Urothelium cell line (cell line): ENCODE data around the gene MYL9.

Experiments
- DNase-seq: peaks from one replicate; pipeline ENCODE4 v3.0.0; 2011; ENCODE audit warnings: low spot score, mixed read lengths
- FAIRE-seq: peaks from 2 replicates; lab custom pipeline; 2011; peaks lifted over from hg19 to GRCh38; lab: Jason Lieb, UNC

MYL9 gene

DNA sequence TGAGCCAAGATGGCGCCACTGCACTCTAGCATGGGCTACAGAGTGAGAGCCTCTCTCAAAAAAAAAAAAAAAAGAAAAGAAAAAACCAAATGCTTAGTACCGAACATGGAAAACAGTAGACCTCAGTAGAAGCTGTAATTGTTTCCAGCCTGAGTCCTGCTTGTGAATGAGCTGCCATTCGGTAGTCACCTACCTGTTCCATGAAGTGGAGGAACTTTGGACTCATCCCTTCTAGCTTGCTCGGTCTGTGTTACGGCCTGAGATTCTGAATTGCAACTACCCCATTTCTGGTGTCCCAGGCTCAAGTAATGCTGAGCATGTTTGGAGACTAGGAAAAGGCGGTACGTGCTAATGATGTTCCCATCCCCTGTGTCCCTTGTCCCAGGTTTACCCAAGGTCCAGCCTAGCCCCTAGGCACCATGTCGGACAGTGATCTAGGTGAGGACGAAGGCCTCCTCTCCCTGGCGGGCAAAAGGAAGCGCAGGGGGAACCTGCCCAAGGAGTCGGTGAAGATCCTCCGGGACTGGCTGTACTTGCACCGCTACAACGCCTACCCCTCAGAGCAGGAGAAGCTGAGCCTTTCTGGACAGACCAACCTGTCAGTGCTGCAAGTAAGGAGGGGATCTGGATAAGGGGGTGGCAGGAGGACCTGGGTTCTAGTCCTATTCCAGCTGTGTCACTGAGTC lies 37.2 kb downstream of the MYL9 start:
- FAIRE-seq (no peak), DNase-seq (no peak)

DNA sequence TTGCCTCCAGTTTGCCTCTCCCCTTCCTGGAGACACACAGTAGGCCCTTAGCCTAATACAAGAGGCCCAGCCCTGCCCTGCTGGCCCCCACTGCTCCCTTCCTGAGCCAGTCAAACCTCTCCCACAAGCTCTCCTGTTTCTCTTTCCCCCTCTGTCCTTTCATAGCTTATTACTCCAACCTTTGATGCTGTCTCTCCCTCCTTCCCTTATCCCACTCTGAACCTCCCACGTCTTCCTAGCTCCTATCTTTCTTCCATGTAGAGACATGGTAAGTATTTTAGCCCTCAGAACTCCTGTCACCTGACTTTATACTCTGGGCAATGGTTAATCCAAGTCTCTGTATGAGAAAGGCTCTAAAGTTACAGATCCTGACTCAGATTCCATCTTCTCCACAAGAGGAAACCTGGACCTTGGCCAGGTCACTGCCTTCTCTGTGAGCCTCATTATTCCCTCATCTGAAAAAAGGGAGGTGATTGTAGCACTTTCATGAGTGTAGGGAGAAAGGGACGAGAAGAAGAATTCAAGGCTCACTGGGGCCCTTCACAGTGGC lies 38.8 kb downstream of the MYL9 start:
- FAIRE-seq (no peak), DNase-seq (no peak)

DNA sequence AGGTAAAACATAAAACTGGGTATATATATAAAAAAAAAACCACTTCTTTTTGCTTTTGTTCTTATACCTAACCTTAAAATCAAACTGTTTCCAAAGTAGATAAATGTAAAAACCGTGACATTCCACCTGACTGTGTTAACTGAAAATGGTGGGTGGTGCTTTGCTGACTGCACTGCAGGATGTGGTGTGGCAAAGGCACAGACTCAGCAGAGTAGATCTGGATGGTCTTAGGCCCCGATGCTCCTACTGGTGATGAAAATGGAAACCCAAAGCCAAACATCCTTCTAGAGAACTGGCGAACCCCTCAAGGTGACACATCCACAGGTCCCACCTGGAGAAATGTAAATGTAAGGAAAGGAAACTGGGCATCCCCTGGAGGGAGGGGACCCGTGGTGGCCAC lies 41.0 kb downstream of the MYL9 start:
- DNase-seq, result no peak
- no peak for FAIRE-seq

DNA sequence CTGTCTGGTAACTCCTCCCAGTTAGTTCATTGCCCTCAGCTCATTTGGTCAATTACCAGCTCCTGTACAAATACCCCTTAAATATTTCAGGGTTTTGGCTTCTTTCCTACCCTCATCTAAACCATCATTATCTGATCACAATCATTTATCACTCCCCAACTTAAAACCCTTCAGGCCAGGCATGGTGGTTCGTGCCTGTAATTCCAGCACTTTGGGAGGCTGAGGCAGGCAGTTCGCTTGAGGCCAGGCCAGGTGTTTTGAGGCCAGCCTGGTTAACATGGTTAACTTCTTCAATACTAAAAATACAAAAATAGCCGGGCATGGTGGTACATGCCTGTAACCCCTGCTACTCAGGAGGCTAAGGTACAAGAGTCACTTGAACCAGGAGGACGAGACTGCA lies 41.5 kb downstream of the MYL9 start:
- no peak for FAIRE-seq
- no peak for DNase-seq

DNA sequence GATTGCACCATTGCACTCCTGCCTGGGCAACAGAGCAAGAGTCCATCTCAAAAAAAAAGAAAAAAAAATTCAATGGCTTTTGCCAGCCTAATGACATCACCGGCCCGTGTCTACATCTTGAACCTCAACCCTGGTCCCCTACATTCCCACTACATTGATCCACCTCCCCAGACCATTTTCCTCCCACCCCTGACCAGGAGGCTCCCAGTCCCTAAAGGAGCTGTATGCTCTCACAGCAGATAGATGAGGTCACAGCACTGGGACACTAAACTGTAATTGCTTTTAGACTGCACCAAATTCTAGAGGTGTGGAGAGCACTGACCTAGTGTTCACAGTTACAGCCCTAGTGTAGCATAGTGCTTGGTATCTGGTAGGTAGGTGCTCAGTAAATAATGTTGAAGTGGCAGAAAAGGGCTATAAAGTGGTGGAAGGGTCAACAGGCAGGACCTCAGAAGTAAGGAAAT lies 42.7 kb downstream of the MYL9 start:
- no peak for FAIRE-seq
- no peak for DNase-seq

DNA sequence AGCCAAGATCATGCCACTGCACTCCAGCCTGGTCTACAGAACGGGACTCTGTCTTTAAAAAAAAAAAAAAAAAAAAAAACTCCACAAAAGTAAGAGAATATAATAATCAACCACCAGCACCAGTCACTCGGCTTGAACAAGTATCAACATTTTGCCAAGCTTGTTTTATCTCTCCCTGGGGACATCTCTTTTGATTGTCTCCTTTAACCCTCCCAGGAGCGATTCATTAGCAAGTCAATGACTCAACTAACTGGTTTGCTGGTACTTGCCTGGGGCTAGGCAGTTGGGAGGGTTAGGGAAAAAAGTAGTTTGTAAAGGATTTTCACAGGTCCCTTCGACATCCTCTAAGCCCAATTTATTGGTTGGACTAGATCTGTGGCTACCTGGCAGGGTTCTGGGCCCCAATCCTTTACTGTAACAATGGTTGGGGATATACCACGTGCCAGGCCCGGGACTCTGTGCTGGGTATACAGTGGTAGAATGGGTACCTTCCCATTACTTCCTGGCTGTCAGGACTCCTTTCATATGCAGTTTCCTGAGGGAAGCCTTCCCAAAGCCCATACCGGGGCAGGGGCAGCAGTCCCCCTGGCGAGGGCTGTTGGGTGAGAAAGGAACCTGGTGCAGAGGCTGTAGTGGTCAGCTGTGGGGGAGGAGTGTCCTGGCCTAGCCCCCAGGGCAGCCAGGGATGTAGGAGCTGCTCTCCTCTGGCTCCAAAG lies 44.2 kb downstream of the MYL9 start:
- FAIRE-seq (no peak), DNase-seq (no peak)

DNA sequence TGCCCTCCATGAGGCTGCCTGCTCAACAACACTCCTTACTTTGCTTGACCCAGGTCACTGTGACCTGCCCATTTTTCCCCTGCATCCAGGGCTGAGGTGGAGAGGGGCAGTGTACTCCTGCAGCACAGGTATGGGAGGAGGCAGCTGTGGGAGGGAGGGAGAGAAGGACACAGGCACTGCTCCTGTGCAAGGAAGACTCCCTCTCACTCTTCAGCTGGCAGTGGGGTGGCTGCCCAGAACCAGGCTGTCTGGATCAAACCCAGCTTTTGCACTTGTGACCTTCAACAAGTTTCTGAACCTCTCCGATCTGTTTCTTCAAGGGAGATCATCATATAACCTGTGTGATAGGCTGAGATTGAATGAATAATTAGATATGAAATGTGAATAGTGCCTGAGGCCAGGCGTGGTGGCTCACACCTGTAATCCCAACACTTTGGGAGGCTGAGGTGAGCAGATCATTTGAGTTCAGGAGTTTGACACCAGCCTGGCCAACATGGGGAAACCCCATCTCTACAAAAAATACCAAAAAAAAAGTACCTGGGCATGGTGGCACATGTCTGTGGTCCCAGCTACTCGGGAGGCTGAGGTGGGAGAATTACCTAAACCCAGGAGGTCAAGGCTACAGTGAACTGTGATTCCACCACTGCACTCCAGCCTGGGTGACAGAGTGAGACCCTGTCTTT lies 46.2 kb downstream of the MYL9 start:
- FAIRE-seq (no peak), DNase-seq (no peak)

DNA sequence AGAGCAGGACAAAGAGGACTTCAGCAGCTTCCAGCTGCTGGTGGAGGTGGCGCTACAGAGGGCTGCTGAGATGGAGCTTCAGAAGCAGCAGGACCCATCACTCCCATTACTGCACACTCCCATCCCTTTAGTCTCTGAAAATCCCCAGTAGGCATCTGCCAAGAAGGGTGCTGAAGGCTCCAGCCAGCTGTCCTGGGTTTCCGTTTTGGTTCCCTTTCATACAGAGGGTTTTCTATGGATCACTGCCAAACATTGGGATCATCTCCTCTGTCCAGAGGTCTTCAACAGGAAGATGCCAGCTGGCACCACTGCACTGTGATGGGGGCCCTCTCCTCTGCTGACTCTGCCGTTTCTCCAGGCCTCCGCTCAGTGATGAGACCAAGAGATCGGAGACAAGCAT lies 50.0 kb downstream of the MYL9 start:
- FAIRE-seq, result no peak
- no peak for DNase-seq

DNA sequence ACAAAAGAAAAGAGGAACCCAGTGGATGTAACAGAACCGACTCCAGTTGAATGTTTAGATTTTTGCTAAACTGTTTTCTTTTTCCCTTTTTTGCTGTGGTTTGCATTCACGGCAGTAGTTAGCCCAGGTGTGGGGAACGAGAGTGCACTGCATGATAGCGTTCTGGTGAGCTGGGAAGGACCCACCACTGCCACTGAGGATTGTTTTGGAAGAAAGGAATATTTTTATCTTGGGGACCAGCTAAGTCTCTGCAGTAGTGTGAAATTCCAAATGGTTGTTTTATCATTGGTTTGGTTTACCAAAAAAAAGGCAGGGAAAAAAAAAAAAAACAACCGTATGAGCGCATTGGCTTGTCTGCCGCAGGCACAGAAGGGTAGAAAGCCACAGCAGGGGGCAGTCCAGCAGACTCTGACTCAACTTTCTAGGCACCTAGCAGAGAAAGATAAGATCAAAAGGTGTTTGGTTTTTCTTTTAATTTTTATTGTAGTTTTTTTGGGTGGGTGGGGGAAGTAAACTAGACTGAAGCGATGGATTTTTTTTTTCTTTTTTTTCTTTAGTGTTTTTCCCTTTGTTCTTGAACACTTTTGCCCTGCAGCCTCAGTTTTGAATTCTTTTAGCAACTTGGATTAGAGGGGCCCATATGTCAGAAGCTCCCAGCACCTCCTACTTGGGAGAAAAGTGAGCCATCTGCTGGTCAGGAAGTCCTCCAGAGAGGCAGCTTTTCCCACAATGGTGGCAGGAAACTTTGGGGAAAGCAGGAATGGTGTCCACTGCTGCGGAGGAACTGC lies 50.7 kb downstream of the MYL9 start:
- no peak for DNase-seq
- FAIRE-seq, result no peak

DNA sequence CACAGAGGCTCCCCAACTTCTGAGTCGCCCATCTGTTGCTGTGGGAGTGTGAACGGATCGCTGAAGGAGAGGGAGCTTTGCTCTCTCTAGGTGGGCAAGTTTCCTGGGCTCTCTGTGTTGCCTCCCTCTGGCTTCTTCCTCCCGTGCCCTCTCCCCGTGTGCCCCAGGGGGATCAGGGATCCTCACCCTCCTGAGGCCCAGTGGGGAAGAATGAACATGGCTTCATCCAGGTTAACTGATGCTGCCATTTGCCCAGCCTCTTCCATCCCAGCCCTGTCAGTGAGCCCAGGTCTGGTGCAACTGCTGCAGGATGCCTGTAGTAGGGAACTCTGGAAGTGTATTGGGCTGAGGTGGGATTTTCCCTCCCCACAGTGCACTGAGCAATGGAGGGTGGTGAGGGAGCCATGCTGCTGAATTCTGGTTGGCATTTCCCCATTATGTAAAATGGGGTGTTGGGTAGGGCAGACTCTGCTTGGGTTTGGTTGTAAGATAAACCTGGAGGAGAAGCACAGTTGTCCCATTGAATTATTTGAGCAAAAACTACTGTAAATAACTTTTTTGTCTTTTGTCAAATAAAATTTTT lies 52.1 kb downstream of the MYL9 start:
- DNase-seq (no peak), FAIRE-seq (no peak)

DNA sequence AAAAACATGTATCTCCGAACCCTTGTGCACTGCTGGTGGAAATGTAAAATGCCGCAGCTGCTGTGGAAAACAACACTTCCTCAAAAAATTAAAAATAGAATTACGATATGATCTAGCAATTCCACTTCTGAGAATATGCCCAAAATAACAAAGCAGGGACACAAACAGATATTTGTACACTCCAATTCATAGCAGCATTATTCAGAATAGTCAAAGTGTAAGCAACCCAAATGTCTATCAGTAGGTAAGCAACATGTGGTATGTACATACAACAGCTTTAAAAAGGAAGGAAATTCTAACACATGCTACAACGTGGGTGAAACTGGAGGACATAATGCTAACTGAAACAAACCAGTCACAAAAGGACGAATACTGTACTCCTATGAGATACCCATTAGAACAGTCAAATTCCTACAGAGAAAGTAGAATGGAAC lies 58.6 kb downstream of the MYL9 start:
- FAIRE-seq (no peak), DNase-seq (no peak)
